Activated naive CD4-positive, alpha-beta T cell treated with anti-CD3 and anti-CD28 coated beads, Interleukin-2, amount 50 U/mL, for 16 hours (primary cell): Measurements from ENCODE around the gene PLEKHG4.

Experiments
- DNase-seq: peaks from one replicate; pipeline ENCODE4 v3.0.0-alpha.2; 2020

The PLEKHG4 gene

DNA sequence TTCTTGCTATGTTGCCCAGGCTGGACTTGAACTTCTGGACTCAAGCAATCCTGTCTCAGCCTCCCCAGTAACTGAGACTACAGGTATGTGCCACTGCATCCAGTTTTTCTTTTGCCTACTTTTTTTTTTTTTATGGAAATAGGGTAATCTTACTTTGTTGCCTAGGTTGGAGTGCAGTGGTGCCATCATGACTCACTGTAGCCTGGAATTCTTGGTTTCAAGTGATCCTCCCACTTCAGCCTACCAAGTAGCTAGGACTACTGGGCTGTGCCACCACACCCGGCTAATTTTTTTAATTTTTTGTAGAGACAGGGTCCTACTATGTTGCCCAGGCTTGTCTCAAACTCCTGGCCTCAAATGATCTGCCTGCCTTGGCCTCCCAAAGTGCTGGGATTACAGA lies 57.3 kb downstream of the PLEKHG4 start:
- DNase-seq = no peak
